SW480 (cell line): Measurements from ENCODE around the gene ZDHHC5.
"Not testable (repeated sequence)": the region's sequence is repeated elsewhere in the genome, so short reads cannot be mapped to it uniquely, and the experiment has no call there.

ENCODE experiments used
- DNase-seq: peaks from one replicate; pipeline ENCODE4 v3.0.0-alpha.2; 2016; ENCODE audit warnings: low spot score

The ZDHHC5 gene

GRCh38 chr11:57667117-57667735 is 688 bp upstream of the ZDHHC5 start:
- peak; percentile 99 for DNase-seq

GRCh38 chr11:57668434-57668782 is 494 bp downstream of the ZDHHC5 start:
- peak; percentile 47 for DNase-seq

GRCh38 chr11:57674251-57674650 is 6.3 kb downstream of the ZDHHC5 start:
- DNase-seq: no peak

- no peak for DNase-seq
Measured at GRCh38 chr11:57675176-57675941, 7.4 kb downstream of the ZDHHC5 start.

GRCh38 chr11:57679396-57679795 is 11.5 kb downstream of the ZDHHC5 start:
- DNase-seq: no peak

- no peak for DNase-seq
Measured at GRCh38 chr11:57680552-57680874, 12.6 kb downstream of the ZDHHC5 start.

- DNase-seq: no peak
Measured at GRCh38 chr11:57681168-57681567, 13.3 kb downstream of the ZDHHC5 start.

GRCh38 chr11:57690474-57690873 is 22.6 kb downstream of the ZDHHC5 start:
- DNase-seq: not testable (repeated sequence)

GRCh38 chr11:57698843-57699365 is 31.0 kb downstream of the ZDHHC5 start:
- DNase-seq: no peak

GRCh38 chr11:57699813-57700212 is 31.9 kb downstream of the ZDHHC5 start:
- DNase-seq: no peak

- DNase-seq: no peak
Measured at GRCh38 chr11:57700425-57700824, 32.5 kb downstream of the ZDHHC5 start.

GRCh38 chr11:57703341-57703740 is 35.4 kb downstream of the ZDHHC5 start:
- DNase-seq: no peak

- no peak for DNase-seq
Measured at GRCh38 chr11:57704932-57705331, 37.0 kb downstream of the ZDHHC5 start.

GRCh38 chr11:57705432-57705831 is 37.5 kb downstream of the ZDHHC5 start:
- DNase-seq: not testable (repeated sequence)

- DNase-seq: no peak
Measured at GRCh38 chr11:57709802-57710367, 42.0 kb downstream of the ZDHHC5 start.

- peak; percentile 98 for DNase-seq
Measured at GRCh38 chr11:57711414-57712255, 43.7 kb downstream of the ZDHHC5 start, which contains the start of gene MED19. Gene MED19, minus strand, starts transcription at chr11:57712215. Its CDS starts 36 bp downstream, at chr11:57712179.

GRCh38 chr11:57712256-57713150 is 44.6 kb downstream of the ZDHHC5 start, which contains the start of gene TMX2:
Gene TMX2, plus strand, starts transcription at chr11:57712593. Its CDS starts 26 bp downstream, at chr11:57712619.
- DNase-seq: peak; percentile 100

GRCh38 chr11:57713835-57714234 is 45.9 kb downstream of the ZDHHC5 start:
- no peak for DNase-seq

- not testable (repeated sequence) for DNase-seq
Measured at GRCh38 chr11:57716726-57717125, 48.8 kb downstream of the ZDHHC5 start.

GRCh38 chr11:57727185-57727584 is 59.3 kb downstream of the ZDHHC5 start:
- DNase-seq: no peak

- DNase-seq: no peak
Measured at GRCh38 chr11:57728829-57729228, 60.9 kb downstream of the ZDHHC5 start.
